Measurements from ENCODE around the gene GNAT1.
A peak's percentile ranks its signal among the peaks of the same experiment; 100 is the strongest.
"Not testable (repeated sequence)": the region's sequence is repeated elsewhere in the genome, so short reads cannot be mapped to it uniquely, and the experiment has no call there.

GNAT1 gene

GRCh38 chr3:50205413-50206276 lies 14.2 kb downstream of the GNAT1 start:
- Histone ChIP-seq H3K36me3 (ENCODE audit: control insufficient read depth in 1 of 2, insufficient read depth in 2 of 2, low read length in 2 of 2) (no peaks in the 10 kb centered on the region), H3K9me3 (ENCODE audit: control insufficient read depth in 1 of 2, low read length in 2 of 2) (no peaks in the 10 kb centered on the region), H3K4me1 (ENCODE audit: control insufficient read depth in 1 of 2, insufficient read depth in 2 of 2, low read length in 2 of 2) (peaks cover 0 to 8% of the 10 kb centered on the region in 2 donors), H3K27me3 (ENCODE audit: low read depth, low read length) (peaks cover 41% of the 10 kb centered on the region), H3K4me3 (ENCODE audit: low read depth in 1 of 2, low read length in 2 of 2) (peak overlapping the region in 1 of 2 donors; percentile 59), H3K27ac (ENCODE audit: low read length) (no peak overlapping the region)

- H3K4me1 ChIP-seq (ENCODE audit: control insufficient read depth in 1 of 2, insufficient read depth in 2 of 2, low read length in 2 of 2), result peaks cover 0 to 8% of the 10 kb centered on the region in 2 donors
- no peaks in the 10 kb centered on the region for H3K9me3 ChIP-seq (ENCODE audit: control insufficient read depth in 1 of 2, low read length in 2 of 2)
Observed at GRCh38 chr3:50207359-50208042, 16.1 kb downstream of the GNAT1 start.

GRCh38 chr3:50208677-50209344 lies 17.4 kb downstream of the GNAT1 start:
- no peak overlapping the region for H3K27ac ChIP-seq (ENCODE audit: low read length)

More at GRCh38 chr3:50207359-50208042, 16.1 kb downstream of the GNAT1 start:
- H3K36me3 ChIP-seq (ENCODE audit: control insufficient read depth in 1 of 2, insufficient read depth in 2 of 2, low read length in 2 of 2), result no peaks in the 10 kb centered on the region
- no peak overlapping the region for H3K27ac ChIP-seq (ENCODE audit: low read length)
- H3K27me3 ChIP-seq (ENCODE audit: low read depth, low read length), result peaks cover 30% of the 10 kb centered on the region
- no peak overlapping the region for H3K4me3 ChIP-seq (ENCODE audit: low read depth in 1 of 2, low read length in 2 of 2)

GRCh38 chr3:50210176-50210509 lies 18.7 kb downstream of the GNAT1 start:
- H3K4me1 ChIP-seq (ENCODE audit: control insufficient read depth in 1 of 2, insufficient read depth in 2 of 2, low read length in 2 of 2), result peaks cover 0 to 8% of the 10 kb centered on the region in 2 donors
- no peaks in the 10 kb centered on the region for H3K36me3 ChIP-seq (ENCODE audit: control insufficient read depth in 1 of 2, insufficient read depth in 2 of 2, low read length in 2 of 2)
- H3K27ac ChIP-seq (ENCODE audit: low read length), result no peak overlapping the region
- H3K4me3 ChIP-seq (ENCODE audit: low read depth in 1 of 2, low read length in 2 of 2), result no peak overlapping the region
- H3K27me3 ChIP-seq (ENCODE audit: low read depth, low read length), result peaks cover 9% of the 10 kb centered on the region
- H3K9me3 ChIP-seq (ENCODE audit: control insufficient read depth in 1 of 2, low read length in 2 of 2), result no peaks in the 10 kb centered on the region

More at GRCh38 chr3:50208677-50209344, 17.4 kb downstream of the GNAT1 start:
- H3K4me1 ChIP-seq (ENCODE audit: control insufficient read depth in 1 of 2, insufficient read depth in 2 of 2, low read length in 2 of 2), result peaks cover 0 to 8% of the 10 kb centered on the region in 2 donors
- H3K4me3 ChIP-seq (ENCODE audit: low read depth in 1 of 2, low read length in 2 of 2), result no peak overlapping the region
- H3K27me3 ChIP-seq (ENCODE audit: low read depth, low read length), result peaks cover 18% of the 10 kb centered on the region
- H3K36me3 ChIP-seq (ENCODE audit: control insufficient read depth in 1 of 2, insufficient read depth in 2 of 2, low read length in 2 of 2), result no peaks in the 10 kb centered on the region
- no peaks in the 10 kb centered on the region for H3K9me3 ChIP-seq (ENCODE audit: control insufficient read depth in 1 of 2, low read length in 2 of 2)

- Histone ChIP-seq H3K27me3 (ENCODE audit: low read depth, low read length) (peaks cover 3% of the 10 kb centered on the region), H3K4me3 (ENCODE audit: low read depth in 1 of 2, low read length in 2 of 2) (no peak overlapping the region), H3K27ac (ENCODE audit: low read length) (no peak overlapping the region), H3K9me3 (ENCODE audit: control insufficient read depth in 1 of 2, low read length in 2 of 2) (no peaks in the 10 kb centered on the region), H3K4me1 (ENCODE audit: control insufficient read depth in 1 of 2, insufficient read depth in 2 of 2, low read length in 2 of 2) (peaks cover 0 to 2% of the 10 kb centered on the region in 2 donors), H3K36me3 (ENCODE audit: control insufficient read depth in 1 of 2, insufficient read depth in 2 of 2, low read length in 2 of 2) (no peaks in the 10 kb centered on the region)
Observed at GRCh38 chr3:50210510-50211367, 19.3 kb downstream of the GNAT1 start.

GRCh38 chr3:50211368-50211717 lies 19.9 kb downstream of the GNAT1 start:
- not testable (repeated sequence) for H3K36me3 ChIP-seq (ENCODE audit: control insufficient read depth in 1 of 2, insufficient read depth in 2 of 2, low read length in 2 of 2); H3K4me1 ChIP-seq (ENCODE audit: control insufficient read depth in 1 of 2, insufficient read depth in 2 of 2, low read length in 2 of 2); H3K27ac ChIP-seq (ENCODE audit: low read length); H3K27me3 ChIP-seq (ENCODE audit: low read depth, low read length); H3K9me3 ChIP-seq (ENCODE audit: control insufficient read depth in 1 of 2, low read length in 2 of 2); H3K4me3 ChIP-seq (ENCODE audit: low read depth in 1 of 2, low read length in 2 of 2)

- Histone ChIP-seq H3K27me3 (ENCODE audit: low read depth, low read length) (no peaks in the 10 kb centered on the region), H3K36me3 (ENCODE audit: control insufficient read depth in 1 of 2, insufficient read depth in 2 of 2, low read length in 2 of 2) (no peaks in the 10 kb centered on the region), H3K4me3 (ENCODE audit: low read depth in 1 of 2, low read length in 2 of 2) (no peak overlapping the region), H3K4me1 (ENCODE audit: control insufficient read depth in 1 of 2, insufficient read depth in 2 of 2, low read length in 2 of 2) (no peaks in the 10 kb centered on the region), H3K9me3 (ENCODE audit: control insufficient read depth in 1 of 2, low read length in 2 of 2) (no peaks in the 10 kb centered on the region), H3K27ac (ENCODE audit: low read length) (no peak overlapping the region)
Observed at GRCh38 chr3:50211930-50212329, 20.5 kb downstream of the GNAT1 start.

GRCh38 chr3:50212502-50212901 lies 21.1 kb downstream of the GNAT1 start:
- Histone ChIP-seq H3K27ac (ENCODE audit: low read length) (no peak overlapping the region), H3K27me3 (ENCODE audit: low read depth, low read length) (no peaks in the 10 kb centered on the region), H3K36me3 (ENCODE audit: control insufficient read depth in 1 of 2, insufficient read depth in 2 of 2, low read length in 2 of 2) (no peaks in the 10 kb centered on the region), H3K9me3 (ENCODE audit: control insufficient read depth in 1 of 2, low read length in 2 of 2) (no peaks in the 10 kb centered on the region), H3K4me3 (ENCODE audit: low read depth in 1 of 2, low read length in 2 of 2) (no peak overlapping the region), H3K4me1 (ENCODE audit: control insufficient read depth in 1 of 2, insufficient read depth in 2 of 2, low read length in 2 of 2) (no peaks in the 10 kb centered on the region)

GRCh38 chr3:50212971-50213370 lies 21.6 kb downstream of the GNAT1 start:
- Histone ChIP-seq H3K27me3 (ENCODE audit: low read depth, low read length) (no peaks in the 10 kb centered on the region), H3K36me3 (ENCODE audit: control insufficient read depth in 1 of 2, insufficient read depth in 2 of 2, low read length in 2 of 2) (no peaks in the 10 kb centered on the region), H3K4me1 (ENCODE audit: control insufficient read depth in 1 of 2, insufficient read depth in 2 of 2, low read length in 2 of 2) (no peaks in the 10 kb centered on the region), H3K9me3 (ENCODE audit: control insufficient read depth in 1 of 2, low read length in 2 of 2) (no peaks in the 10 kb centered on the region), H3K27ac (ENCODE audit: low read length) (no peak overlapping the region), H3K4me3 (ENCODE audit: low read depth in 1 of 2, low read length in 2 of 2) (no peak overlapping the region)

GRCh38 chr3:50213373-50213772 lies 22.0 kb downstream of the GNAT1 start:
- no peaks in the 10 kb centered on the region for H3K27me3 ChIP-seq (ENCODE audit: low read depth, low read length)
- H3K36me3 ChIP-seq (ENCODE audit: control insufficient read depth in 1 of 2, insufficient read depth in 2 of 2, low read length in 2 of 2), result no peaks in the 10 kb centered on the region
- no peak overlapping the region for H3K4me3 ChIP-seq (ENCODE audit: low read depth in 1 of 2, low read length in 2 of 2)
- H3K9me3 ChIP-seq (ENCODE audit: control insufficient read depth in 1 of 2, low read length in 2 of 2), result no peaks in the 10 kb centered on the region
- H3K27ac ChIP-seq (ENCODE audit: low read length), result no peak overlapping the region
- H3K4me1 ChIP-seq (ENCODE audit: control insufficient read depth in 1 of 2, insufficient read depth in 2 of 2, low read length in 2 of 2), result no peaks in the 10 kb centered on the region

GRCh38 chr3:50214824-50215223 lies 23.4 kb downstream of the GNAT1 start:
- H3K4me3 ChIP-seq (ENCODE audit: low read depth in 1 of 2, low read length in 2 of 2), result no peak overlapping the region
- H3K27ac ChIP-seq (ENCODE audit: low read length), result no peak overlapping the region
- H3K4me1 ChIP-seq (ENCODE audit: control insufficient read depth in 1 of 2, insufficient read depth in 2 of 2, low read length in 2 of 2), result no peaks in the 10 kb centered on the region
- H3K27me3 ChIP-seq (ENCODE audit: low read depth, low read length), result no peaks in the 10 kb centered on the region
- H3K36me3 ChIP-seq (ENCODE audit: control insufficient read depth in 1 of 2, insufficient read depth in 2 of 2, low read length in 2 of 2), result no peaks in the 10 kb centered on the region
- no peaks in the 10 kb centered on the region for H3K9me3 ChIP-seq (ENCODE audit: control insufficient read depth in 1 of 2, low read length in 2 of 2)

Measured in muscle layer of duodenum (tissue), 2 donors.